ENCODE results near the gene CEP128.

GRCh38 chr14:80946797-80947196, 5.3 kb upstream of the CEP128 start:
- TF ChIP-seq CTCF (IDR thresholded peaks at IDR 0.05; ENCODE audit: borderline replicate concordance, extremely low read depth, low read length, poor library complexity, severe bottlenecking) (no peak), EZH2 (IDR thresholded peaks at IDR 0.05; ENCODE audit: borderline replicate concordance, low read depth, low read length, severe bottlenecking) (no peak)

Measured in DND-41 (cell line).